ENCODE data around the gene BPIFB6.

Gene BPIFB6

DNA sequence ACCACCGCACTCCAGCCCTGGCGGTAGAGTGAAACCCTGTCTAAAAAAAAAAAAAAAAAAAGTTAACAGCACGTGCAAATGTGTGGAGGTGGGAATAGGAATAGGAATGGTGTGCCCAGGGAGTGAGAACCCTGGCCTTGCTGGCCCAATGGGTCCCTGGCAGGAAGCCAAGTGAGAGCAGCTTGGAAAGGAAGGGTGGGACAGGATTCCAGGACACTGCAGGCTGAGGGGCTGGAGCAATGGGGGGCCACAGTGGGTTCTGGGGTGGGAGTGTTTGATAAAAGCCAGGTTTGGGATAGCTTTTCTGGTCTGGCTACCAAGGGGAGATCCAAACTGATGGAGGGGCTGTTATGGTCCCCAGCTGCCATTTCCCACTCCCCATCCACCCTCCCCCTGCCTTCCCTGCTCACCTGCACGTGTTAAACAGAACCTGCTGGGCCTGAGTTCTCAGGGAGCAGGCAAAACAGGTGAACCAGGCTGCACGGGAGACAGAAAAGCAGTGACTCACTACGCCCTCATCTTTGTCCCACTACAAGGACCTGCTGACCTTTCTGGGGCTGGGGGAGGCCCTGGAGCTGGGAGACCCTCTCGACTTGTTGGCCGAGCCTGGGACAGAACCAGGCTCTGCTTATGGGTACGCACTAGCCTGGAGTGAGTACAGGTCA, 30.5 kb upstream of the BPIFB6 start:
- no peak for DNase-seq (ENCODE audit: low read depth in 3 of 3)

DNA sequence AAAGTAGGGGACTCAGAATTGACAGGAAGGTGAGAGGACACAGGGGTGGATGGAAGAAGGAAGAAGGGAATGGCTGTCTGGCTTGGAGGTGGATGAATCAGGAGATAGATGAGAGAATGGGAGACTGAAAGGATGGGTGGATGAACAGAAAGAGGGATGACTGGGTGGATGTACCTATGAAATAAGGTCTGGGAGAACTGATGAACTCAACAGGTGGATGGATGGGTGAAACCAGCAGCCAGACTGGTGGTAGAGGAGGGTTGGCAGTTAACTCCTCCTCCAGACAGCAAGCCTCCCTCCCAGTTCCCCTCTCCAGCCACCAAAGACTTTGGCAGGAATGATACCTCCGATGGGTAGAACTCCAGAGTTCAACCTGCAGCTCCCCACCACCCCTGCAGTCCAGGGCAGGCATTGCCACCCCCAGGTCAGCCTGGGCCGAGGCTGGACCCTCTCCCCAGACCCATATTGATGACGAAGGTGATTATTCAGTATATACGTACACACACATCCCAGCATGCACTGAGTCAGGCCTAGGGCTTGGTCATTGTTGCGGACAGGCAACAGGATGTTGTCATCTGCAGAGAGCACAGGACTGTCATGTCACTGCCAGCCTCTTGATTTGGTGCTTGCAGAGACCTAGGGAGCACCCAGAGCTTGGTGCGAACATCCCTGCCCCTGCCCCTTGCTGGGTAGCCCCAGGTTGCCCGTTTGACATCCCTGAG, 29.2 kb upstream of the BPIFB6 start:
- DNase-seq (ENCODE audit: low read depth in 3 of 3): no peak

DNA sequence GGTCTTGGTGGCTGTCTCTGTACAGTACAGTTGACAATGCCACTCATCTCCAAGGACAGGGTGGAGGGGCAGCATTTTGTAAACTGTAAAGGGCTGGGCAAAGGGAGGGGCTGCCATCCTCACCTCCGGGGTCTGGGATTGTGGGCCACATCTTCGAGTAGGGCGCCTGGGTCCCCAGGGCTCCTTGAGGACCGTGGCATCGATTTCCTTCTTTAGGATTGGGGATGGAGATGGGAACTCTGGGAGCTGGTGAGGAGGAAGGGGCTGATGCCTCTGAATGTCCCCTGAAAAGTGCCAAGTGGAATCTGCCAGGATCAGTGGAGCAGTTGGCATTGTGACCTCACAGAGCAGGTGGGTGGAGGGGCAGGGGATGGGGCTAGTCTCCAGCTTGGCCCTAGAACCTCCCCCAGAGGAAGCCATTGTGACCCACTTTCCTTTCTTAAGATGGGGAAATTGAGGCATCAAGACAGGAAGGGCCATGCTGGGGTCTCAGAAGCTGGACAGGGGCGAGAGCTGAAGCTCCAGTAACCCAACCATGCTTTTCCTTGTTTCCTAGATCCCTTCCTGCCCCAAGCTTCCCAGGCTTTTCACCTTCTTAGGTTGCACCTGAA, 27.2 kb upstream of the BPIFB6 start, which contains the start of gene SUN5:
SUN5 (minus strand) TSS at position 293 of the 611 bp plus-strand sequence; CDS start at position 200, 93 bp downstream.
- no peak for DNase-seq (ENCODE audit: low read depth in 3 of 3)

DNA sequence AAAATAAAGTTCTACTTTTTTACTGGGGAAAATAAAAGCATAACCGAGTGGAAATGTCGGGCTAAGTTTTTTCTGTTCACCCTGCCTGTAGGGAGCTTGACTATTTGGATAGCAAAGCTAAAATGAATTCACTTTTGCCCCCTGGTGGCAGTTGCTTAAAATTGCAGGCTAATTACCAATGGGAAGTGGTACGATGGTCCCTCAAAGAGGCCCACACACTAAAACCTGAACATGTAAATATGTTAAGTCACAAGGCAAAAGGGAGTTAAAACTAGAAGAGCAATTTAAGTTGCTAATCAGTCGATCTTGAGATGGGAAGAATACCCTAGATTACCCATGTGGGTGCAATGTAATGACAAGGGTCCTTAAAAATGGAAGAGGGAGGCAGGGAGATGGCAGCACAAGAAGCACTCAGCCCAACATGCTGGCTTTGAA, 26.3 kb upstream of the BPIFB6 start:
- DNase-seq (ENCODE audit: low read depth in 3 of 3): peak in 1 of 3 experiments; percentile 8

DNA sequence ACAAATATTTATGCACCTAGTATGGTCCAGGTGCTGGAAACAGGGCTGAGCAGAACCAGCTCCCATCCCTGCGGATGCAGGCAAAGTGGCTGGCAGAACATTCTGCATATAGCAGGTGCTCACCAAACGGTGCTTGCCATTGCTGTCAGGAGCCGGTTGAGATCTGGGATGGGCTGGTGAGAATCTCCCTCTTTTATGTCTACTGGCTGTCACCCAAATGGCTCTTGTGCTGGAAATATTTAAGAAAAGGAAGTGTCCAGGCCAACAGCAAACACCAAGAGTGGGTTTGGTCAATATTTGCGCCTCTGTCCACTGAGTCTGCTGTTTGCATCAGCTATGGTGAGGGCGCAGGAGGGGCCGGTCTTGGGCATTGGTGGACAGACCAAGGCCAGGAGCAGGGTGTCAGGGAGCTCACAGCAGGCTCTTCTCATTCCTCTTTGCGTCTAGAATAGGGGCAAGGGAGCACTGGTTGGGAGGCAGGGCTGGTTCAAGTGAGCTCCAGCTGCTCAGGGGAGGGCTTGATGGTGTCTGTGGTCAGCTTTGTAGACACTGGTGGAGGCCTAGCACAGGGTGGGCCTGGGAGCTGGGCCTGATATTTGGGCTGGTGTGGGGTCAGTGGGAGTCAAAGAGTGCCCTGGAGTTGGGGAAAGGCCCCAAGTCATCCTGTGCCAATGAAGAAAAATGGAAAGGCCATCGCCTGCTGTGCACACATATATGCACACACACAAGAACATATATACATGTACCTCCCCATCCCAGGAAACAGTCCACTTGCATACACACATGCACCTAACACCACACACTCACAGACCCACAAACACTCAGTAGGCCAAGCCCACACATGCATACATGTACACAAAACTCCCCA, 25.3 kb upstream of the BPIFB6 start:
- no peak for DNase-seq (ENCODE audit: low read depth in 3 of 3)

DNA sequence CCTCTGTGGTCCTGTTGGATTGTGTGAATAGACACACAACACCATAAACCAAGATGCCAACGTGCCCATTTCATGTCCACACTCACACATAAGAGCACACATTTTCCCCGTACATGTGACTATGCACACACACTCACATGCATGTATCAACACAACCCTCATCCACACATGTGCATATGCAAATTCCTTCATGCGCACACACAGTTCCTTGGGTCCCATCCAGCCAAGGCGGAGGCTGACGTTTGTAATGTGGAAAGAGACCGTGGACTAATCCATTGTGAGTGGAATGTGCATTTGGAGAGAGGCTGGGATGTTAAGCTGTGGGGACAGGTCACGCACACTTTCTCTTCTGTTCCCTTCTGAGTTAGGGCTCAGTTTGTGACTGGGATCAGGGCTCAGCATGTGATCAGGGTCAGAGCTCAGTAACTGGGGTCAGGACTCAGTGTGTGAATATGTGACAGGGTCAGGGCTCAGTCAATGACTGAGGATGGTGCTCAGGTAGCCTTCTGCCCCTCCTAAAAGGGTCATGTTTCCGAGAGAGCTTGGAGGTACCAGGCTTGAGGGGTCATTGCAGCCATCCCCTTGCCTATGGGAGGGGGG, 24.6 kb upstream of the BPIFB6 start:
- DNase-seq (ENCODE audit: low read depth in 3 of 3): no peak

DNA sequence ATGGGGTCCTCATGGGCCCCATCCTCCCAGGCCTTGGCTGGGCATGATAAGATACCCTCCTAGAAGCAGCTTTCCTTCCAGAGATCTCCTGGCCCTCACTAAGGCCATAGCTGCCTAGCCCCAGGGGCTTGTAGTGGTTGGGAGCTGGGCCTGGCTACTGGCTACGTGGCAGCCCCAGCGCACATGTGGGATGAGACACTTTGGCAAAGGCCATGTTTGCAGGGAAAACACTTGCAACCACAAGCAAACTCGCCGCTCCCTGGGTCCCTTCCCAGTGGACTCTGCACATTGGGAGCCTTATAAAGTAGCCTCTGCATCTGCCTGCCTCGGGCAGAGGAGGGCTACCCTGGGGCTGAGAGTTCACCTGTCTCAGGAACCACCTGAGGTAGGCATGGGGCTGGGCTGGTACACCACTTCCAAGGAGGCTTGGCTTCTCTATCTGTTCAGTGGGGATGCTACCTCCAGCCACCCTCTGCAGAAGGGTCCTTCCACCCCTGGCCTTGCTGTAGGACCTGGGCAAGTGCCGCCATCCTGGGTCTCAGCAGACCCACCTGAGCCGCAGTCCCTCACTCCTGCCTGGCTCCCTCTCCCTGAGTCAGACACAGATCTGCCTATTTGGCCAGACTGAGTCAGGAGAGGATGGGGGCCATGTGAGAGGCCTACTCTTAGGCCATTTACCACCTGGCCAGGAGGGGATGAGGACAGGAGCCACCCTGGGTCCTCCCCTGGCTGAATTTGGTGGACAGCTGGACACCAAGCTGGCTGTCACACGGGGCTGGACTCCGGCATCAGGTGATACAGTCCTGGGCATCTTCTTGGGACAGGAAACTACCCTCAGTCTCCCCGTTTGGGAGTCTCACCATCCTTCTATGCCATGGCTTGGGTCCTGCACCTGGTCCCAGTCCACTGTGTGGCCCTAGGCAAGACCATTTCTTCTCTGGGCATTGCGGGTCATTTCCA, 23.8 kb upstream of the BPIFB6 start, which contains the start of gene BPIFB2:
BPIFB2 (plus strand) TSS at position 329 of the 960 bp plus-strand sequence. CDS start 871 bp downstream, outside the sequence.
- no peak for DNase-seq (ENCODE audit: low read depth in 3 of 3)

DNA sequence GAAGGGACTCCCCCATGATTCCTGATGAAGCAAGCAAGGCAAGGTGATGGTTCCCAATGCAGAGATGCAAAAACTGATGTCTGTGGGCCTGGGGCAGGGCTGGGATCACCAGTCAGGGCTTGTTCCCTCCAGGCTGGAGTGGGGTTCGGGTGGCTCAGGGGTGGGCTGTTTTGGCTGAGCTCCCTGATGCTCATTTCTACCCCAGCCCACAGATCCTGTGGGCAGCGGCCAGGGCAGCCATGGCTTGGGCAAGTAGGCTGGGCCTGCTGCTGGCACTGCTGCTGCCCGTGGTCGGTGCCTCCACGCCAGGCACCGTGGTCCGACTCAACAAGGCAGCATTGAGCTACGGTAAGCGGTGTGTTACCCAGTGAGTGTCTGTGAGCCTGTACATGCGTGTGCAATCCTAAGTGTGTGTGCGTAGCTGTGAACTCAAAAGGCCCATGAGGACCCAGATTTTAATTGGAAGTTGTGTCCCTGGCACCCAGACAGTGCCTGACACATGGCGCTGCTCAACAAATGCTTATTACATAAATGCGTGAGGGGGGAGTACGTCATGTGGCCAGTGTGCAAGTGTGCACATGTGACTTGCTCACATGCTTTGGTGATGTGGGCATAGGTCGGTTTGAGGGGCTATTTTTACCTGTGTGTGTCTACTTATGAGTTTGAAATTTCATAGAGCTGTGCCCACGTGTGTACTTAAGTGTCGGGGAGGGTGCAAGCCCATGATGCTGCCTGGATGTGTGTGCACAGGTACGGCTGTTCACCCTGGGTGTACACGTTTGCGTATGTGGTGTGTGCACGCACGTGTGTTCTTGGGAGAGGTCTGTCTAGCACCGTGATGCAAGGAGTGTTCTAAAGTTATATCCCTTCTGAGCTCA, 22.9 kb upstream of the BPIFB6 start:
- no peak for DNase-seq (ENCODE audit: low read depth in 3 of 3)

DNA sequence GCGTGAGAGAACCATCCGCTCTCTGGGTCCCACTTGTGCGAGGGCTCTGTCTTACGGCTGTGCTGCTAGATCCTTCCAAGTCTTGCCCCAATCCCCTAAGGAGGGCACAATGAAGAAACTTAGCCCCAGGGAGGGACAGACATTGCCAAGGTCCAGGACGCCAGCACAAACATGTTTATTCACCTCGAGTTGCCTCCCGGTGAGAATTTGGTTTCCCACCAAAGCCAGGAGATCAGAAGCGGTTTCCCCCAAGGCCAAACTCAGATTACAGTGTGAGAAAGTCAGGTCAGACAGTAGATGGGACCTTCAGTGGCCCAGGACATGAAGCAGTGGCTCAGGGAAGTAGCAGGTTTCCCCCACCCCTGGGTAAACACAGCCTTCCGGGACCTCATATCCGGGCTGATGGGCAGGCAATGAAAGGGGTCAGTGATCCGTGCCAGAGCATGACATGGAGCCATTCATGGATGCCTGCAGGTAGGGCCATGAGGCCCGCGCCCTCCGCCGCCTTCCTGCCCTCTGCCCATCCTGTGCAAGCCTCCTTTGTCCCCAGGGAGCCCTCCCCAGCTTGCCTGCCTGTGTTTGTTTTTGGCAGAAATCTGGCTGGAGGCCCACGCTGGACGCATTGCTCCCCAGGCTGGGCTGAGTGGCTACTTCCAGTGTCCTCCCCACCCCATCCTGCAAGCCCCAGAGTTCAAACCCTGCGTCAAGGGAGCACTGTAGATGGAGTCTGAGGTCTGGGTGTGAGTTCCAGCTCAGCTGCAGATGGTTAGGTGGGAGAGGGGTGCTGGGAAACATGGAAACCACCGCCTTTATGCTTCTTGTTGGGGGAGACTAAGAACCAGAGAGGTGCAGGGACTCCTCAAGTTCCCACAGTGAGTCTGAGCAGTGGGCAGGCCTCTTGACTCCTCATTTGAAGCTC, 22.0 kb upstream of the BPIFB6 start:
- DNase-seq (ENCODE audit: low read depth in 3 of 3): no peak

DNA sequence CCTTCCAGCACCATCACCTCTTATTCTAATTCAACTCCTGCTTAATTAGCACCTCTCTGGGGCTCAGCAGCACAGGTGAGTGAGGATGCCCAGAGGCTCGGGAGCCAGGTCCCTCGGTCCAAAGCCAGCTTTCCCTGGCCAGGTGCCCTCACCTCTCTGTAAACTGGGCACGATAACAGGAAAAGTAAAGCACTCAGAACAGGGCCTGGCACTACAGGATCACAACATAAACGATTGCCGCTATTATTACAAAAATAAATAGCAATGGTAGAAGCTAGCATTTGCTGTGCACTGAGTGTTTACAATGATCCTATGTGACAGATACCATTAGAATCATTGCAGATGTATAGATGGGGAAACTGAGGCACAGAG, 21.3 kb upstream of the BPIFB6 start:
- no peak for DNase-seq (ENCODE audit: low read depth in 3 of 3)

DNA sequence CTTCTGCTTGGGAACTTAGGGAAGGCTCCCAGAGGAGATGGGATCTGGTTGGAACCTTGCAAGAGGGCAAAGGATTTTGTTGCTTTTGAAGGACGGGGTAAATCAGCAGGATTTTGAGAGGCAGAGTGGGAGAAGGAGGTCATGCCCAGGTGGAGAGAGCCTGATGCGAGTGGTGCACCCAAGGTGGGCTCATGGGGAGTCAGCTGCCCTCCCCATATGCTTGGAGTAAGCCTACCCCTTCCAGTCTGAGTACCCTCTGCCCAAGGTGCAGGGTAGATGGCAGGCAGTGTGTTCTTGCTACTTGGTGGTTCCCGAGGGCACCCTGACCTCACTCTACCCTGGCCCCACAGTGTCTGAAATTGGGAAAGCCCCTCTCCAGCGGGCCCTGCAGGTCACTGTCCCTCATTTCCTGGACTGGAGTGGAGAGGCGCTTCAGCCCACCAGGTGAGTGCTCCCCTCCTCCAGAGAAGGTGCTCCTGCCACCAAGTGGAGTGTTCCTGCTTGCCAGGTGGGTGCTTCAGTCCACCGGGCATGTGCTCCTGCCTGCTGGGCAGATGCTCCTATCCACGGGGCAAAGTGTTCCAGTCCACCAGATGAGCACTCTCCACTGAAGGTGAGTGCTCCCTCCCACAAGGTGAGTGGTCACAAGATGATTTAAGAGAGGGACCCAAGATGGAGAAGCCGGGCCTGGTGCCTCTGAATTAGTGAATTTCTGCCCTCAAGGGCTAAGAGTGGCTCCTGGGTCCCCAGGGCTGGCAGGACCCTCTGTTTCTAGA, 20.6 kb upstream of the BPIFB6 start:
- no peak for DNase-seq (ENCODE audit: low read depth in 3 of 3)

DNA sequence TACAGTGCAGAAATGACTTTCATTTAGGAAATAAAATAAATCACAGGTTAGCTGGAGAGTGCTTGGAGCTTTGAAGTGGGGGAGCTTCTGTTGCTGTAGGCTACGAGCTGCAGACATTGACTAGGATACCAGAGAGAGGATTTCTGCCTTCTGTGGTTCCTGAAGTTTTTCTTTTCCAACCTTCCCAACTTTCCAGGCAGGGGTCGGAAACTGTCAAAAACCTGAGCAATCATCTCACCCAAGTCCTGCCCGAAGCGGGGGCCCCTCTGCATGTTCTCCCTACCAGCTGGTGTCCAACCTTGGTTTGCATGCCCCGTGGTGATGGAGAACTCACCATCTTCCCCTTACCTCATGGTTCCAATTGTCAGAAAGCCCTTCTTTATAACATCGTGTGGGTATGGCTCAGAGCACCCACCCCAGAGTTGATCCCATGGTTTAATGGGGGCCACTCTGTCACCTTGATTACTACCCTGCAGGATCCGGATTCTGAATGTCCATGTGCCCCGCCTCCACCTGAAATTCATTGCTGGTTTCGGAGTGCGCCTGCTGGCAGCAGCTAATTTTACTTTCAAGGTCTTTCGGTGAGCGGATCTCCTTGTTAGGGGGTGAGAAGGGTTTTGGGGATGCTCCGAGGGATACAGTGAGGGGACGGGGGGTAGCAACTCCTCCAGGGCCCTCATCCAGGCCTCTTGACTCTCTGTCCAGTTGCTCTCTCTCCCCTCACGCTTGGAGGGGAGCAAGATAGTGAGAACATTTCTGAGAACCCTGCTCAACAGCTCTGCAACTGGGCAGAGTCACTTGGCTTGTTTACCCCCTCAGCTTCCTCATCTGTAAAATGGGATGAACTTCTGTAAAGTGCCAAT, 18.9 kb upstream of the BPIFB6 start:
- DNase-seq (ENCODE audit: low read depth in 3 of 3): no peak

DNA sequence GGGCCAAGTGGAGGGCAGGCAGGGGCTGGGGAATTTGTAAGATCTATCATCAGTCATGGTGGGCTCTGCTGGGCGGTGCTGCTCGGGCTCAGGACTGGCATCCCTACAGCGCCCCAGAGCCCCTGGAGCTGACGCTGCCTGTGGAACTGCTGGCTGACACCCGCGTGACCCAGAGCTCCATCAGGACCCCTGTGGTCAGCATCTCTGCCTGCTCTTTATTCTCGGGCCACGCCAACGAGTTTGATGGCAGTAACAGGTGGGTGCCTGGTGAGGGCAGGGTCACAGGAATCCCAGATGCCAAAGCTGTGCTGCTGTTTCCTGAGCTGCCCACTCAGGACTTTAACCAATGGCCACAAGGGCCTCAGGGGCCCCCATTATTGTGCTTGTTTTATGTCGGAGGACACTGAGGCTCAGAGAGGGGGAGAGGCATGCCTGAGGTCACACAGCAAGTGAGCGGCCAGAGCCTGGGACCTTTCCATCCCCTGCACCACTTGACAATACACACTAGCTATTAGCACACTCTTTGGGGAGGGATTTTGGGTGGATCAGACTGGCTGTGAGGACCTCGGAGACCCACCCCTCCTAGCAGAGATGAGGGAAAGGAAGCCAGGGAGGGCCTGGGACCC, 17.6 kb upstream of the BPIFB6 start:
- DNase-seq (ENCODE audit: low read depth in 3 of 3): no peak

DNA sequence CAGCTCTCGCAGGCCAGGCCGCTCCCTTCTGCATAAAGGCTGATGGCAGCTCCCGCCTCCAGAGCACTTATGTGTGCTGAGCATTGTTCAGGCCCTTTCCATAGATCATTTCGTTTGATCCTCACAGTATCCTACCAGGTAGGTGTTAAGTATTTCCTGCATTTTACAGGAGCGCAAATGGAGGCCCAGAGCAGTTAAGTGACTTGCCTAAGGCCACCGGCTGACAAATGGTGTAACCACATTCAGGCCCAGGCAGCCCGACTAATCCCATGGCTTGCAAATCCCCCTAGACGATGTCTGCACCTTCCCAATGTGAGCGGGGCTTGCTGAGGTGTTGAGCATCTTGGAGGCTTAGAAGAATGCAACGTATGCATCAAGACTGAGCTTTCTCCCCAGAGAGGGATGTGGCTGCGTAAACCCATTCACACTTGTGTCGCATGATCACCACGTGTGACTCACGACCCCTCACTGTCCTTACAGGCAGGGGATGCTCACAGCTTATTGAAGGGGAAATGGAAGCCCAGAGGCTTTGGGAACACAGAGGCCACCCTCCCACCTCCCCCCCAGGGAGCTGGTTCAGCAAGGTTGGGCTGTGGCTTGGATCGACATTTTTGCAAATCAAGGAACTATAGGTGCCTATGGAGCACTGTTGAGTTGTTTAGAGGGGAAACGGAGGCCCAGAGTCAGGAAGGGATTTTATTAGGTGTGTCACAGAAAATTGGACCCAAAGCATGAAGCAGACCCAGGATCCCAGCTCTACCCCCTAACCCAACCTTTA, 16.9 kb upstream of the BPIFB6 start:
- DNase-seq (ENCODE audit: low read depth in 3 of 3): no peak

DNA sequence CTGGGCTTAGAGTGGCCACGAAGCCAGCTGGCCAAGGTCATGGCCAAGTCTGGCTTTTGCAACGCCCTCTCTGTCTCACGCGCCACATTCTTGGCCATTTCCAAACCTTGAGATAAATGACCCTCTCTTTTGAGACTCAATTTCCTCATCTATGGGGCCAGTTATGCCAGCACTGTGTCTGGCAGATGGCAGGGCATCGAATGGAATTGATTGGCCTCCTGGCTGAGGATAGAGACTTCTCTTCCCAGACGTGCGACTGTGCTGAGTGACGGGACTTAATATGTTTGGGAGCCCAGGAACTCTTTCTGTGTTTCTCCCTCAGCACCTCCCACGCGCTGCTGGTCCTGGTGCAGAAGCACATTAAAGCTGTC, 16.3 kb upstream of the BPIFB6 start:
- no peak for DNase-seq (ENCODE audit: low read depth in 3 of 3)

Measured in stimulated activated CD4-positive, alpha-beta T cell treated with anti-CD3 and anti-CD28 coated beads, TNF-alpha, amount 100 ng/mL, for 4 hours (primary cell).